Loucy (cell line): ENCODE measurements around the gene SNUPN.

ENCODE experiments used
- H2AFZ ChIP-seq: fragments of 200-600 bp; sonication (generic); 2 replicates; pipeline ENCODE4 v1.6.0; 2016; ENCODE audit warnings: antibody characterized with exemption, mild to moderate bottlenecking, low read length, moderate library complexity
- H3F3A ChIP-seq: fragments of 200-600 bp; 2 replicates; pipeline ENCODE4 v1.6.0; 2016; ENCODE audit warnings: antibody characterized with exemption, low read depth, mild to moderate bottlenecking
- H3K27me3 ChIP-seq: fragments of 200-600 bp; sonication (generic); 2 replicates; pipeline ENCODE4 v1.6.1; 2014; ENCODE audit warnings: low read length, mild to moderate bottlenecking; ENCODE audit not compliant: insufficient read depth, poor library complexity, severe bottlenecking
- H3K36me3 ChIP-seq: fragments of 200-600 bp; sonication (generic); 2 replicates; pipeline ENCODE4 v1.6.1; 2016; ENCODE audit warnings: low read length; ENCODE audit not compliant: insufficient read depth
- H3K4me1 ChIP-seq: fragments of 200-600 bp; sonication (generic); 2 replicates; pipeline ENCODE4 v1.5.1; 2014; ENCODE audit warnings: low read length, mild to moderate bottlenecking; ENCODE audit not compliant: insufficient read depth, poor library complexity, severe bottlenecking
- H3K4me2 ChIP-seq: fragments of 200-600 bp; sonication (generic); 2 replicates; pipeline ENCODE4 v1.6.0; 2014; ENCODE audit warnings: antibody characterized with exemption, low read length, low read depth, mild to moderate bottlenecking; ENCODE audit not compliant: poor library complexity, severe bottlenecking
- H3K4me3 ChIP-seq: fragments of 200-600 bp; sonication (generic); 2 replicates; pipeline ENCODE4 v1.5.1; 2014; ENCODE audit warnings: low read length, mild to moderate bottlenecking, mixed read lengths; ENCODE audit not compliant: poor library complexity, severe bottlenecking
- H3K79me2 ChIP-seq: fragments of 200-600 bp; sonication (generic); 2 replicates; pipeline ENCODE4 v1.6.1; 2014; ENCODE audit warnings: low read length; ENCODE audit not compliant: insufficient read depth
- H3K9ac ChIP-seq: fragments of 200-600 bp; sonication (generic); 2 replicates; pipeline ENCODE4 v1.6.0; 2014; ENCODE audit warnings: mild to moderate bottlenecking, low read depth, low read length, moderate library complexity; ENCODE audit not compliant: poor library complexity, severe bottlenecking
- H3K9me2 ChIP-seq: fragments of 200-600 bp; sonication (generic); replicated peaks from 2 replicates; pipeline ENCODE4 v1.6.1; 2016; ENCODE audit warnings: low read depth, low read length, mixed read lengths
- H3K9me3 ChIP-seq: fragments of 200-600 bp; sonication (generic); 2 replicates; pipeline ENCODE4 v1.6.1; 2014; ENCODE audit warnings: mild to moderate bottlenecking, antibody characterized with exemption, low read length, low read depth; ENCODE audit not compliant: insufficient read depth
- H4K20me1 ChIP-seq: fragments of 200-600 bp; sonication (generic); 2 replicates; pipeline ENCODE4 v1.6.0; 2014; ENCODE audit warnings: antibody characterized with exemption, low read length, mild to moderate bottlenecking; ENCODE audit not compliant: insufficient read depth, poor library complexity, severe bottlenecking
- CTCF ChIP-seq: fragments of 200-600 bp; sonication (generic); conservative IDR thresholded peaks from 2 replicates; pipeline ENCODE4 v1.5.1; 2014; ENCODE audit warnings: mild to moderate bottlenecking, antibody characterized with exemption, low read length
- EZH2phosphoT487 ChIP-seq: fragments of 200-600 bp; IDR thresholded peaks from 2 replicates; pipeline ENCODE4 v1.6.1; 2018; ENCODE audit warnings: antibody characterized with exemption, mild to moderate bottlenecking, moderate library complexity, borderline replicate concordance

SNUPN gene

GRCh38 chr15:75622505-75622904 lies 3.0 kb downstream of the SNUPN start:
- Histone ChIP-seq H3K79me2 (peaks cover 11% of the 10 kb centered on the region), H2AFZ (no peak overlapping the region), H3F3A (peaks cover 18% of the 10 kb centered on the region)

GRCh38 chr15:75620841-75621391 lies 4.6 kb downstream of the SNUPN start:
- Histone ChIP-seq H3F3A (peaks cover 9% of the 10 kb centered on the region), H4K20me1 (no peaks in the 10 kb centered on the region), H3K9ac (peak overlapping the region; percentile 17), H3K4me3 (no peak overlapping the region), H3K36me3 (peaks cover 19% of the 10 kb centered on the region; the same call in 1 of the 2 replicates), H2AFZ (no peak overlapping the region), H3K27me3 (no peaks in the 10 kb centered on the region), H3K9me2 (no peaks in the 10 kb centered on the region), H3K4me1 (peaks cover 15% of the 10 kb centered on the region), H3K79me2 (peaks cover 11% of the 10 kb centered on the region), H3K9me3 (no peaks in the 10 kb centered on the region), H3K4me2 (peak overlapping the region; percentile 17)
- no peak for TF ChIP-seq CTCF
- no peak for TF ChIP-seq EZH2phosphoT487

More at GRCh38 chr15:75622505-75622904, 3.0 kb downstream of the SNUPN start:
- Histone ChIP-seq H3K9me3 (no peaks in the 10 kb centered on the region), H3K36me3 (peaks cover 5% of the 10 kb centered on the region; the same call in 1 of the 2 replicates), H3K4me2 (peak overlapping the region; percentile 14), H3K9me2 (no peaks in the 10 kb centered on the region), H3K9ac (peak overlapping the region; percentile 29), H3K27me3 (no peaks in the 10 kb centered on the region), H3K4me3 (no peak overlapping the region), H3K4me1 (peaks cover 29% of the 10 kb centered on the region), H4K20me1 (no peaks in the 10 kb centered on the region)
- TF ChIP-seq CTCF (no peak), EZH2phosphoT487 (no peak)

- Histone ChIP-seq H3K4me3 (no peak overlapping the region), H4K20me1 (no peaks in the 10 kb centered on the region), H3K27me3 (no peaks in the 10 kb centered on the region), H3K9ac (peak overlapping the region; percentile 17), H3K79me2 (peaks cover 11% of the 10 kb centered on the region), H3K9me2 (no peaks in the 10 kb centered on the region), H2AFZ (no peak overlapping the region), H3K4me2 (peak overlapping the region; percentile 17), H3F3A (peaks cover 7% of the 10 kb centered on the region; the same call in 1 of the 2 replicates), H3K9me3 (no peaks in the 10 kb centered on the region), H3K36me3 (peaks cover 23% of the 10 kb centered on the region; the same call in 1 of the 2 replicates), H3K4me1 (peaks cover 15% of the 10 kb centered on the region)
- TF ChIP-seq CTCF (no peak), EZH2phosphoT487 (no peak)
Observed at GRCh38 chr15:75620058-75620820, 5.3 kb downstream of the SNUPN start.
